Fibroblast of skin of abdomen (primary cell): ENCODE data around the gene C13orf46.
A peak's percentile ranks its signal among the peaks of the same experiment; 100 is the strongest.

Experiments used
- DNase-seq: peaks from one replicate; pipeline ENCODE4 v3.0.0-alpha.2; 2013

The C13orf46 gene

DNA sequence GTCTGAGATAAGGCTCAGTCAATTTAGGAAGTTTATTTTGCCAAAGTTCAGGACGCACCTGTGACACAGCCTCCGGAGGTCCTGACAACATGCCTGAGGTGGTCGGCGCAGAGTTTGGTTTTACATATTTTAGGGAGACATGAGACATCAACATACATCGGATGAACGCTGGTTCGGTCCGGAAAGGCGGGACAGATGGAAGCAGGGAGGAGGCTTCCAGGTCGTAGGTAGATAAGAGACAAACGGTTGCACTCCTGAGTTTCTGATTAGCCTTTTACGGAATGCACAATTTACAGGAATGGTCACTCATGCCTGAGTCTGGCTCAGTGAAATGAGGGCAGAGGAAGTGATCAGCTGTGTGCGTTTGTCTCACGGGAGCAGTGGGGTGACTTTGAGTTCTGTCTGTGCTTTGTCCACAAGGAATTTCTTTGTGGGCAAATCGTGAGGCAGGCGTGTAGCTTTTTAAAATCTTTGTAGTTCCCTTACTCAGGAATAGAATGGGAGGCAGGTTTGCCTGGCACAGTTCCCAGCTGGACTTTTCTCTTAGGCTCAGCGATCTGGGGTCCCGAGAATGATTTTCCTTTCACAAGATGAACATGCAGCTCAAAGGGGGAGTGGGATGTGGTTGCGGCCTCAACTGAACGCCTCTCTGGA, 36.2 kb downstream of the C13orf46 start:
- DNase-seq, result no peak

DNA sequence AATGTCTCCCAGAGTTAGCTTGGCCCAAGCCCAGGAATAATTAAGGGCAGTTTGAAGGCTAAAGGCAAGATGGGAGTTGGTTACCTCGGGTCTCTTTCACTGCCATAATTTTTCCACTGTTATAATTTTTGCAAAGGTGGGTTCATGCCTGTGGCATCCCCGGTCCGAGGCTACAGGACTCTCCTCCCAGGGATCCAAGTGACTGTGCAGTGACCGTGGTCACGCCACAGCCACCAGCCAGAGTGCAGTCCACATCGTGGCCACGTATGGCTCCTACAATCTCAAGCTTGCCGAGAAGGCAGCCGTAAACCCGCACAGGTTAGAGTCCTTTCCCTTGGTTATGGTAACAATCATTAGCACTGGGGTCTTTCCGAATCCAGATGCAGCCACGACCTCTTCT, 36.8 kb downstream of the C13orf46 start:
- DNase-seq, result no peak

DNA sequence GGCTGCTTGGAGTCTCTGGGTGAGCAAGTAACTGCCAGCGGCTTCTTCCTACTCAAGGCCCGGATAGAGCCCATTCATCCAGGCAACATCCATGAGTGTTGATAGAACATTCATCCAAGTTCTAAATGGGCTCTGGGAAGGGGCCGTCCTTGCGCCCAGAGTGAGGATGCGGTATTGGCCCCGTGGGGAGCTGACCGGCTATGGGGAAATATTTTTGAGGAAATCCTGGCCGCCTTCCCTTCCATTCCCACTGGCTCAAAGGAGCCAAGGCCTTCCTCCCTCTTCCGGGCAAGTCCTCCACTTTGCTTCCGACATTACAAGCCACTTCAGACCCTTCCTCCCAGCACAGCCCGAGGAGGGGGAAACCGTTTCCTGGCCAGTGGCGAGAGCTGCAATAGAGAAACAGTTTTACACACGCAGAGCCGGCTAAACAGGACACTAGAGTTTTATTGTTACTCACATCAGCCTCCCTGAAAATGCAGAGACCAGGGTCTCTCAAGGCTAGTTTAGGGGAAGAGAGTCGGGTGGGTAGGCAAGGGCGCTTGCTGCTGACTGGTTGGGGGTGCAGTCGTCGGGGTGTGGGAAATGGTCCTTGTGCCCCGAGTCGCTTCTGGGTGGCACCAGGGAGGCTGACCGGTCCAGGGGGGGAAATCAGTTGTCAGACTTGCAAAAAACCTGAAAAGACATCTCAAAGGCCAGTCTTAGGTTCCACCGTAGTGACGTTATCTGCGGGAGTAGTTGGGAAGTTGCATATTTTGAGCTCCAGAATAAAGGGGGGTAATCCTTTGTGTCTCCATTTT, 37.5 kb downstream of the C13orf46 start:
- DNase-seq, result no peak

DNA sequence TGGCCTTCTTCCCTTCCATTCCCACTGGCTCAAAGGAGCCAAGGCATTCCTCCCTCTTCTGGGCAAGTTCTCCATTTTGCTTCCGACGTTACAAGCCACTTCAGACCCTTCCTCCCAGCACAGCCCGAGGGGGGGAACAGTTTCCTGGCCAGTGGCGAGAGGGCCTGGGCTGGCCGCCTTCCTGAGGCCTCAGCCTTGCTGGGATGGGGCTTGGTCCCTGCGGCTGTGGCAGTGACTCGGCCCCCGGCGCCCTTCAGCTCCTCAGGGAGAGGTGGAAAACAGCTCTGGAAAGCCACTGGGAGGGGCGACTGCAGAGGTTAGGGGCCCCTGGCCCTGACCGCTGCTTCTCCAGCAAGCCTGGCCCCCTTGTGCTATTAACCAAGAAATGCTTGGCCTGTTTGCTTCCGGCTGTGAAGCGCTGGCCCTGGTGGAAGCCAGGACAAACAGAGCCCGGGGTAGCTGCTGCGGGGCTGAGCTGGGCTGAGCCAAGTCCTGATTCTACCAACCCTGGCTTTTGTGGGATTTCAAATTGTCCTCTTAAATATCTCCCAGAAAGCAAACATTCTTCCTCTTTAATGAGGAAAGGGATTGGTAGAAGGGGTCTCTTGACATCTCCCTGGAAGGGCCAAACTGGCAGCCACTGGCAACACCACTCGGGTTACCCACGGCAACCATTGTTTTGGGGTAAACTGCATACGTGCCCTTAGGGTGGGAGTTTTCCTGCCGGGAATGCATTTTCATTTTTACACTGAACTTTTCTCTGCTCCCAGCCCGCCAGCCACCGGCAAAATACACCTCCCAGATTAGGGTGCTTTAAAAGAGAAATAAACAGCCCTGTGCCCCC, 38.7 kb downstream of the C13orf46 start:
- no peak for DNase-seq

DNA sequence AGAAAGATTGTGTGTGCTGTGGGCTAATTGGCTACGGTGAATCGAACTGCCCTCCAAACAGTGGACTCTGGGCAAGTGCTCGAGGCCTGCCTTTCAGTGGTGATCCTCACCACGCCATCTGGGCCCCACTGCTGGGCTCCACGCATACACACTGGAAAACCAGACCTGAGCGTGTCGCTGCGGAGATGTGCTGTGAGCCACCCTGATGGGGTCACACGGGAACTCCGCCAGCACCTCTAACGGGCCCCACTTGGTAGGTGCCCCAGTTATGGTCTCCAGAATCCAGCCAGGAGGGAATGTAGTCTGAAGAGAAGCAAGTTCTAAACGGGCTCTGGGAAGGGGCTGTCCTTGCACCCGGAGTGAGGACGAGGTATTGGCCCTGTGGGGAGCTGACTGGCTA, 39.3 kb downstream of the C13orf46 start:
- no peak for DNase-seq

DNA sequence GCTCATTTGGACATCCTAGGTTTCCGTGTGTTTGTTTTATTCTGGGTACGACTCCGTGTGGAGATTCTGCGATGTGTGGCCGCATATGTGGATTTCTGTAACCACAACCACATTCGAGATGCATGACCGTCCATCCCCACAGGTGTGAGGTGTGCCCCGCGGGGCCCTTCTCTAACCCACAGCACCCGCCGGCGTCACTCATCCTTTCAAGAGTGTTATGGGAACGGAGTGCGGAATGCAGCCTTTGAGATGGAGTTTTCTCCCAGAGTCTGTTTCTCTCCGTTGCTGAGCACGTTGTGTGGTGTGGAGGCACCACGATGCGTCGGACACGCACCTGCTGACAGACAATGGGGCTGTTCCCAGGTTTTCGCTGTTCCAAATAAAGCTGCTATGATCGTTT, 40.0 kb downstream of the C13orf46 start:
- no peak for DNase-seq

DNA sequence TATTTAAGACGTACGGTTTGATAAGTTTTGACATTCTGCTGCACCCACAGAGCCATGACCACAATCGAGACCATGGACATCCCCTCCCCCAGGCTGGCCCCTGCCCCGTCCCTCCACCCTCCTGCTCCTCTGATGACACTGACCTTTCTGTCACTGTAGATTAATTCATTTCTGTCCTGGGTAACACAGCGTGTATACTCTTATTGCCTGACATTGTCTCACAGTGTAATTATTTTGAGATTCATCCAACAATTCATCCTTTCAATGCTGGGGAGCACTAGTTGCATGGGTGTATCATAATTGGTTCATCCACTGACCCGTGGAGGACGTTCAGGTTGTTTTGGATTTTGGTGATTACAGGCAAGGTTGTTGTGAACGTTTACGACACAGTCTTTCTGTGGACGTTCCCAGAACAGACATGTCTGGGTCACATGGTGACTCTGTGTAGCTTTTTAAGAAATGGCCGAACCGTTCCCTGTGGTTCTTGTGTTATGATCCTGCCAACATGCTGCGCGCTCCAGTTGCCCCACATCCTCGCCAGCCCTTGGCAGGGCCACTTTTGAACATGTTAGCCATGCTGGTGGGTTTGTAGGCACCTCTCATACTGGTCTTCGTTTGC, 41.9 kb downstream of the C13orf46 start:
- DNase-seq, result no peak

DNA sequence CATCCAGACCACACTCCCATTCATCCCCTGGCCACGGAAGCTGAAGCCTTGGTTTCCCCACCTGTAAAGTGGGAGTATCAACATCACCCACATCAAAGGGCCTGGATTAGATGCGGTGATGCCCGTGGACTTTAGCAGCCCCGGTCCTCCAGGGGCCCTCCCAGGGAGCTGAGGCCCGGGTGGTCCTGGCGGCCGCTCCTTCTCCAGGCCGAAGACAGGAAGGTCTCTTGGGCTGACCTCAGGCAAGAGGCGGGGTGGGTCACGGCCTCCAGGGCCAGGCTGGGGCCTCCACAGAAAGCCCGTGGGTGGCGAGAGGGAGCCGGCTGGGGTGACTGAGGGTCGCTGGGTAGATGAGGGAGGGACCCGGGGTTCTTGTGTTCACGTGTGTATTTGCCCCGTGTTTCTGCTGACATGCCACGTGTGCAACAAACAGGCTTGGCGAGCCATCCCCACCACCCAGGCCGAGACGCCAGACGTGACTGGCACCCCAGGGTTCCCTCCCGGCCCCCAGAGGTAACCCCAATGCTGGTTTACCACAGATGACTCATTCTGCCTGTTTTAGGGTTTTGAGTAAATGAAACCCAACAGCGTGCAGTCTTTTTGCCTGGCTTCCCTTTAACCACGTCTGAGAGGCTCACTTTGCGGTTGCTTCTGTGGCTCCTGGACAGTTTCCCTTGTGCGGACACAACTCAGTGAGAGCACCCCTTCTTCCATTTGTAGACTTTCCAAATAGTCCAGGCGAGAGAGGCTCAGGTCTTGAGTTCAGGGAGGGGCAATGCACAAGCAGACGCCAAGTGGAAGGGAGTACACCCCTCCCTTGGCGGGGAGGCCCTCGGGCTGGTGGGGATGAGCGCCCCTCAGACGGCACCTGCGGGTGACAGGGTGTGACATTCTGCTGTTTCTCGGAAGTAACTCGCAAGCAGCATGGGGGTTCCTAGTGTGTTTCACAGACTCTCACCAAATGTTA, 42.9 kb downstream of the C13orf46 start:
- no peak for DNase-seq

DNA sequence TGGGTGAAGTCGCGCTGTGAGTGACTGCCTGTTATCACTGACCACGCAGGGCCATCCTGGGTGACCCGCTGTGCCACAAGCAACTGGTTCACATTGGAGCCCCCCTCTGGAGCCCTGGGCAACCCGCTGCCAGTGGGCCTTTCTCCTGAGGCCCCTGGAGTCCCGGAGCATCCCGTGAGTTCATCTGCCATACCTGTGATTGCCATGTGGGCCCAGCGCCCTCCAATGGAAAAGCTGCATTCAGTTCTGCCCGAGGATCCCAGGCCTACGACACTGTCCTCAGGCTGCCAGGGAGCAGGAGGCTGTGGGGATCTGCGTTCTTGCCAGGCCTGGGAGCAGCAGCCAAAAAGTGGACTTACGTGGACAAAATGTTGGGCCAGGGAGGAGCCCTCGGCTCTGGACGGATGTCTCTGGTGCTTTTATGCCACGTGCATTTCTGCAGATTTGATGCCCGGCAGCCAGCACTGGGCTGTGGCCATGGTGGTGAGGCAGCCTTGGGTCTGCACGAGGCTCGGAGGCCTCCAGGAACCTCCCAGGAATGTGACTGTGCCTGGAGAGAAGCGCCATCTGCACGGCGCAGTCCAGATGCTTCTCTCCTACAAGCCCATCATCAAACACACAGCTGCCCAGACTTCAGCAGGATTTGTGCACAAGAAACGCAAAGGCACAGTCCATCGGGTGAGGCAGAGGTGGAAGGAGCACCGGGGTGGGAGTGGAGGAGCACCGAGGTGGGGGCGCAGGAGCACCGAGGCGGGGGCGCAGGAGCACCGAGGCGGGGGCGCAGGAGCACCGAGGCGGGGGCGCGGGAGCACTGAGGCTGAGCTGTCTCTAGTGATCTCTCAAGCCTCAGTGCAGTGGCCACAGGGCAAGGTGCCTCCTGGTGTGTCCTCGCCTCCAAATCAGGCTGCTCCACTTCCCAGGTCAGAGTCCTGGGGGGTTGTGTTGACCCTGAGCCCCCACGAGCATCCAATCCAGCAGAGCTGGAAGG, 44.0 kb downstream of the C13orf46 start:
- DNase-seq, result peak; percentile 39

DNA sequence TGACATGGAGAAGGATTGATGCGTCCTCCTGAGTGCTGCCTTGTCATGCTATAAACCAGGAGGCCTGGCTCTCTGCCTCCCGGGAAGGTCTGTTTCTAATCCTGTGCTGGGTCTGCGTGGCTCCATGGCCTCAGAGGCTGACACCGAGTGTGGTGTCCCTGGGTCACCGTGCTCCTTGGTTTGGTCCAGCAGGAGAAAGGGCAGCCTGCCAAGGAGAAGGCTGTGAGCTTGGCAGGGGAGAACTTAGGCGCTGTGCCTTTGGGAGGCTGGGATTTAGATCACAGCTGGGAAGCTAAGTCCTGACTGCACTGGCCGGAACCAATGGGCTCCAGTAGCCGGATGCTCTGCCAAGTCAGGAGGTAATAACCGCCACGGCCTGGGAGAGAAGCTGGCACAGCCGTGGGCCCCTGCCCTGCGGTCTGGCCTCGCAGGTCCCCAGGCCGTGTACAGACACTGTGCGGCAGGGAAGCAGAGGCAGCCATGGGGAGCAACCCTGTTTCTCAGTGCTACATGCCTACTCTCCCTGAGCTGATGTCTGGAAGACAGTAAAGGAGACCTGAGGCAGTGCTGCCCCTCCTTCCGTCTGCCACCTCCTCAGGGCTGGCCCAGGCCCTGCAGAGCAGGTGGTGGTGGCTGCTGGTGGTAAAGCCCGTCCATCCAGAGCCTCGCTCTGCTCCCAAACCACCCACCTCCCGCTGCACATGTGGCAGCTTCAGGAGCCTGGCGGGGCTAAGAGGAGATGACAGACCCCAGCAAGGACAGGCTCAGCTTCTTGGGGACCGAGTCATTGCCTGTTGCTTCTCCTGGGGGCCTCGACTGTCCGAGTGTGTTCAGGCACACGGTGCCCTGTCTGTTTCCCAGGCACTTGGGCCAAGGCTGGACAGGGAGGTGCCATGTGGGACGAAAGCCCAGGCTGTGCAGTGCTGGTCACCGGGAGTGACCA, 44.9 kb downstream of the C13orf46 start:
- DNase-seq, result peak; percentile 92

DNA sequence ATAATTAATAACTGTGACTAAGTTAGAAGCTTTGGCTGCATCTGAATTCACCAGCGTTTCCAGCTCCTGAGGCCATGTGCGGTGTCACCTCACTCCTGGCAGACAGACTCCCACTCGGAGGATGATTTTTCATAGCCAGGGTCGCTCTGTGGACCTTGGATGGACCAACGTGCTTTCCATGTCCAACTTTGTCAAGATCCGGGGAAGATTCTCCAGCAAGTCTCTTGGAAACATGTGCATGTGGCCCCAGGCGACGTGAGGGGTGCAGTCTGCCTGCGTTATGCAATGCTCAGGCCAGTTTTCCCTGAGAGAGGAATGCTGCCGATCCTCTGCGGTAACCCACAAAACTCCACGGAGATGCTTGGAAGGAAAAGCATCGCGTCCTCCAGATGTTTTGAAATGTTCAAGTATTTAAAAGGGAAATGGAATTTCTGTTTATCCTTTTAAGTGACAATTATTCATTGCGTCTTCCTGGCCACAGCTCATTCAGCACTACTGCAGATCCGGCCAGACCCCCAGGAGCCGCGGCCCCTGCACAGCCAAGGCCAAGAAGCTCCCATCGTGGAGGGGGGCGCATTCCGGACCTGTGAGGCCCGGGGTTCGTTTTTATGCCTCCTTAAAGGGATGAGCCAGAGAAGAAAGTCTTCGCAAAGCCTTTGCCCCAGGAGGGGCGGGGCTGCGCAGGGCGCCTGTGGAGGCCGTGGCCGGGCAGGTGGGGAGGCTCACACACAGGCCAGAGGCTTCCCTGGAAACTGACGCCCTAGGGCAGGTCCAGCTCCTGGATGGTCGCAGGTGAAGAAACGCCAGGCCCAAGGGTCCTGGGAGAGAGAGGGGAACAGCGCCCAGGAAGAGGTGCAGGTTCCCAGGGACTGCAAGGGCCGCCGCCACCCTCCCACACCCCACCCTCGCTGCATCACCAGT, 46.0 kb downstream of the C13orf46 start:
- peak; percentile 100 for DNase-seq

DNA sequence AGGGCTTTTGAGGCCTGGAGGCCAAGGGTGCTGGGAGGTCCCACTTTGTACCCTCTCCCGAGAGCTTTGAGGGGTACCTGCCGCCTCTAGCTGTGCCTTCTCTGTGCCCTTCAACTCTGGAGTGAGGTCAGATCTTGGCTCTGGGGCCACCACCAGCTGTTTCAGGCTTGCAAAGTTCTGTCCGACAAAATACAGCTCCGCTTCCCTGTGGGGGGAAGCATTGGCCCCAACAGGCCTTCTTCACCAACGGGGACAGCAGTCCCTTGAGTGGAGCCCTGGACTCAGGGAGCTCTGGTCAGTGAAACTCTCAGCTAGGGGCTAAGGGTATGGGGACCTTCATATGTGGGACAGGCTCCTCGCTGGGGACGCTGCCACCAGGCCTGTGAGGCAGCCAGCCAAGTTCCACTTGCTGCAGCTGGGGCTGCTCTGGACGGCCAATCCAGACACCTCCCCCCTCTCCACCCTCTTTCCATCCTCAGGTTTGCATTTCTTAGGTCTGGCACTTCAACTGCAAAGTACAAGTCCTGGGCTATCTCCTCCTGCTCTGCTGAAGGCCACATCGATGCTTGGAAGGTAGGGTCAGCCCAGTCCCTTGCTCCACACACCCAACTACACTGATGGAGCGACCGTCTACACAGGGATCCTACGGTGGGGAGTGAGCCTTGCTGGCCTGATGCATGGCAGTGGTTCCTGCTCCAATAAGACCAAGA, 46.8 kb downstream of the C13orf46 start:
- DNase-seq, result peak; percentile 40

DNA sequence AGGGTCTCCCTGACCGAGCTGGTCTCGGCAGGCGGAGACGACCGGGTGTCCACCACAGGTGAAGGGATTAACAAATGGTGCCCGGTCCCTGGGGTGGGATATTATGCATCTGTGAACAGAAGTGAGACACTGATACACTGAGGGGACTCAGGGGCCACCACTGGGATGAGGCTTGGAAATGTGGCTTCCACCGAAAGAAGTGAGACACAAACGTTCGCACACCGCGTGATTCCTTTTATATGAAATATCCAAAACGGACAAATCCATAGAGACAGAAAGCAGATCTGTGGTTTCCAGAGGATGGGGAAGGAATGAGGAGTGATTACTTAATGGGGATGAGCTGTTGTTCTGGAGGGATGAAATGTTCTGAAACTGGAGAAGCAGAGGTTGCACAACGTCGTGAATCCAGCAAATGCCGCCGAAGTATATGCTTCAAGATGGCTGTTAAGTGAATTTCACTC, 47.5 kb downstream of the C13orf46 start:
- peak; percentile 91 for DNase-seq

DNA sequence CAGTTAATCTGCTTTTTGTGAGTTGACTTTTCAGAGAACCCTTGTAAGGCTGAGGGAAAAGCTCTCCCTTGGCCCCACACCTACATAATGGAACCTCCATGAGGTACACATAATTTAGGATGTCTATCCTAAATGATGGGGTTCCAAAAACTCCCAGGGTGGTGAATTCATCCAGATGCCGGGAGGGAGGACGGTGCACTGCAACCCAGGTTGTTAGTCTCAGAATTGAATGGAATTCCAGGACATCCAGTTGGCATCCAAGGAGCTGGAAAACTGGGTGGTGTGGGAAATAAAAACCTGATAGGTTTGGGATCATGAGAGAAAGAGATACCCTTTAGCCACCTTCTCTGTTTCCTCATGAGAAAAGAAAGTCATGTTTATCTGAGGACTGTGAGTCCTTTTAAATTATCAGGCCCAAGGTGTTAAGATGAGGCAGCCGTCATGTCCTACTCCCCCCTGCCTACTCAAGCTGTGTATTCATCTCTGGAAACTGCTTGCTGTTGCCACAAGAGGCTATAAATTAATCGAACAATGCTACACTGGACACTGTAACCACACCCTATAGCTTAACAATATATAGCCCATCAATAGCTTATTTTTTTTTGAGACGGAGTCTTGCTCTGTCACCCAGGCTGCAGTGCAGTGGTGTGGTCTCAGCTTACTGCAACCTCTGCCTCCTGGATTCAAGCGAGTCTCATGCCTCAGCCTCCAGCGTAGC, 49.5 kb downstream of the C13orf46 start:
- no peak for DNase-seq

DNA sequence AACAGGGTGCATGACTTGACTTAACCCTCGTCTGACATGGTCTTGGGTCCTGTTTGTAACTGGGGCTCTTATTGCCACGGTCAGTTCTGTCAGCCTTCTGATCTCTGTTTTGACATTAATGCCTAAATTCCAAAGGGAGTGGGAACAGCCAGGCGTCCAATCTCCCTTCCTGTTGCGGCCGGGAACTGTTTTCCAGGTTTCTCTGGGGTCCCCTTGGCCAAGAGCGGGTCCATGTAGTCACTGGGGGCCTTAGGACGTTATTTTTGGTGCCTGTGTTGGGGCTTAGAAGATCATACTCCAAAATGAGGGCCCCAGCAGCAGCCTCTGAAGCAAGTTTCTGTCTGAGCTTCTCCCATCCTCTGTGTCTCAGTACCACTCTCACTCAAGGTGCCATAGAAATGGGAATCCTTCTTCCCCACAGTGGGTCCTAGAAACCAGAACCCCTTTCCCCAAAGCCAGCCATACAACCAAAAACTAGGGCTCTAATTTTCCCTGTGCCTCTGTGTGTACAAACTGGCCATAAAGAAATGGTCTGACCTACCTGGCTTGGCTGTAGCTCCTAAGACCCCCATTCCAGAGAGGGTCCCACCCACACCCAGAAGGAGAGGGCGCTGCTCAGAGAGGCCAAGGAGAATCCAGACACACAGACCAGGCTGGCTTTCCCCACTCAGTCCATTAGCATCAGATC, 50.4 kb downstream of the C13orf46 start:
- no peak for DNase-seq
